Common myeloid progenitor, CD34-positive (primary cell): ENCODE results near the gene KRAS.

Experiments
- CTCF ChIA-PET: fragments of 350-600 bp; sonication (Branson Sonifier 250); formaldehyde crosslinking; loops from one replicate; lab custom pipeline; 2021; ENCODE audit warnings: antibody characterized with exemption; lab: Charles Lee
- POLR2A ChIA-PET: fragments of 350-600 bp; sonication (Branson Sonifier 250); formaldehyde crosslinking; loops from one replicate; lab custom pipeline; 2021; ENCODE audit warnings: antibody characterized with exemption; lab: Charles Lee
- DNase-seq, 3 donors: peaks; one replicate each; pipeline versions ENCODE4 v3.0.0 to v3.0.0-alpha.2; 2013
- H3K27ac ChIP-seq, 2 experiments: 1 replicate in 1 of 2; 2 replicates in 1 of 2; pipeline ENCODE4 v1.7.0; 2013; ENCODE audit warnings: inconsistent platforms in 2 of 2, low read length in 2 of 2, mild to moderate bottlenecking in 2 of 2, low read depth in 1 of 2, moderate library complexity in 1 of 2; ENCODE audit not compliant: severe bottlenecking in 2 of 2, insufficient read depth in 1 of 2, poor library complexity in 1 of 2
- H3K27me3 ChIP-seq, 5 experiments: replicated peaks in 2 of 5; 1 replicate in 3 of 5; 2 replicates in 2 of 5; pipeline versions ENCODE4 v1.6.1 to v1.7.0; 2013; ENCODE audit warnings: low read length in 4 of 5, mild to moderate bottlenecking in 2 of 5, moderate library complexity in 2 of 5, inconsistent platforms in 1 of 5; ENCODE audit not compliant: insufficient read depth in 5 of 5, control insufficient read depth in 4 of 5
- H3K36me3 ChIP-seq, 4 experiments: 1 replicate in 2 of 4; 2 replicates in 2 of 4; pipeline versions ENCODE4 v1.6.1 to v1.7.0; 2013; ENCODE audit warnings: low read length in 3 of 4, control low read depth in 1 of 4, mild to moderate bottlenecking in 1 of 4; ENCODE audit not compliant: control insufficient read depth in 4 of 4, insufficient read depth in 4 of 4
- H3K4me1 ChIP-seq, 4 experiments: 1 replicate in 3 of 4; 2 replicates in 1 of 4; pipeline versions ENCODE4 v1.6.1 to v1.7.1; 2013; ENCODE audit warnings: low read length in 3 of 4, mild to moderate bottlenecking in 3 of 4, control low read depth in 1 of 4, inconsistent platforms in 1 of 4, moderate library complexity in 1 of 4; ENCODE audit not compliant: control insufficient read depth in 4 of 4, insufficient read depth in 4 of 4; ENCODE audit errors: control extremely low read depth in 1 of 4
- H3K4me3 ChIP-seq, 7 experiments: 1 replicate in 4 of 7; 2 replicates in 3 of 7; pipeline versions ENCODE4 v1.5.1 to v1.7.0; 2013; ENCODE audit warnings: mild to moderate bottlenecking in 7 of 7, low read length in 6 of 7, moderate library complexity in 6 of 7, inconsistent platforms in 2 of 7, low read depth in 2 of 7, control low read depth in 1 of 7; ENCODE audit not compliant: insufficient read depth in 4 of 7, control insufficient read depth in 1 of 7; ENCODE audit errors: extremely low read depth in 1 of 7
- H3K9me3 ChIP-seq, 5 experiments: 1 replicate in 4 of 5; 2 replicates in 1 of 5; pipeline versions ENCODE4 v1.6.1 to v1.7.1; 2013; ENCODE audit warnings: low read length in 4 of 5, mild to moderate bottlenecking in 2 of 5, inconsistent platforms in 1 of 5, low read depth in 1 of 5, moderate library complexity in 1 of 5; ENCODE audit not compliant: control insufficient read depth in 4 of 5, insufficient read depth in 2 of 5; ENCODE audit errors: control extremely low read depth in 1 of 5
- WGBS: methylation state at CpG from one replicate; pipeline ENCODE4 v1.1.5; 2013; ENCODE audit not compliant: insufficient coverage; 5-methylcytosine and 5-hydroxymethylcytosine counted together

KRAS gene

GRCh38 chr12:25256005-25256404 is 5.3 kb upstream of the KRAS start:
- CTCF ChIA-PET: interaction anchor here (1.6 kb wide), 1 partner anchor 9 kb away, joined by 3 read pairs; no protein-coding TSS in a partner anchor
- no peak for DNase-seq
- H3K4me1 ChIP-seq: peaks cover 0 to 8% (median 2%) of the 10 kb centered on the region in 4 experiments
- 100% methylated on average over 2 of the region's 5 CpGs for WGBS
- no peak overlapping the region for H3K4me3 ChIP-seq
- H3K27me3 ChIP-seq: no peaks in the 10 kb centered on the region
- H3K36me3 ChIP-seq: no peaks in the 10 kb centered on the region
- H3K9me3 ChIP-seq: no peaks in the 10 kb centered on the region
- H3K27ac ChIP-seq: no peak overlapping the region
- POLR2A ChIA-PET: no interaction called here

DNA sequence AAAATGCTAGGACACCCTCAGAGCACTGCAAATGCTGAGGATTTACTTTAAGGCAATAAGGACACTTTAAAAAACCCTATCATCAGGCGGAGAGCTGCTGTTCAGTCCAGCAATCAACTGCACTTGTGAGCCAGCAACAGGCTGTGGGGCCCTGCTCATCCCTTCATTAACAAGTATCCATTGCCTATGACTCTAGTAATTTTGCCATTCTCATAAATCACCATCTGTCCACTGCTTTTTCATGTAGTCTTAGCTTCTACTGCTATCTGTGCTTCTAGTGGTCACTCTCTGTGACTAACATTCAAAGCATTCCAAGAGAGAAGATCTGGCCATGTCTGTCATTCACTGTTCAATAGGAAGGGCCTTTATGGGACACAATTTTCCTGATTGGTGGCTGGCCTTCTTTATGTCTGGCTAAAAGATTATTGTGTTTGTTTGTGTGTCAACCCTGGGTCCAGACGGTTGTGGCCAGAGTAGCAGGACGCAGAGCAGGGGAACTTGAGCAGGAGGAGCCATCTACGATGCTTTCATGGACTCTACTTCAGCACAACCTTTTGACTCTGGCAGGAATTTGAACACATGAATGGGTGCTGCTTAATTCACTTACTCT is 3.6 kb upstream of the KRAS start:
- ChIA-PET POLR2A (no interaction called here), CTCF (interaction anchor here (1.6 to 1.7 kb wide), 2 partner anchors 10 to 18 kb away, joined by 3 to 4 read pairs; no protein-coding TSS in a partner anchor)
- H3K9me3 ChIP-seq: no peaks in the 10 kb centered on the region
- H3K27me3 ChIP-seq: no peaks in the 10 kb centered on the region
- DNase-seq: no peak
- 94% methylated on average over 4 of the region's 4 CpGs for WGBS
- no peak overlapping the region for H3K27ac ChIP-seq
- H3K4me1 ChIP-seq: peaks cover 4 to 16% (median 9%) of the 10 kb centered on the region in 4 experiments
- H3K4me3 ChIP-seq: no peak overlapping the region
- H3K36me3 ChIP-seq: no peaks in the 10 kb centered on the region

DNA sequence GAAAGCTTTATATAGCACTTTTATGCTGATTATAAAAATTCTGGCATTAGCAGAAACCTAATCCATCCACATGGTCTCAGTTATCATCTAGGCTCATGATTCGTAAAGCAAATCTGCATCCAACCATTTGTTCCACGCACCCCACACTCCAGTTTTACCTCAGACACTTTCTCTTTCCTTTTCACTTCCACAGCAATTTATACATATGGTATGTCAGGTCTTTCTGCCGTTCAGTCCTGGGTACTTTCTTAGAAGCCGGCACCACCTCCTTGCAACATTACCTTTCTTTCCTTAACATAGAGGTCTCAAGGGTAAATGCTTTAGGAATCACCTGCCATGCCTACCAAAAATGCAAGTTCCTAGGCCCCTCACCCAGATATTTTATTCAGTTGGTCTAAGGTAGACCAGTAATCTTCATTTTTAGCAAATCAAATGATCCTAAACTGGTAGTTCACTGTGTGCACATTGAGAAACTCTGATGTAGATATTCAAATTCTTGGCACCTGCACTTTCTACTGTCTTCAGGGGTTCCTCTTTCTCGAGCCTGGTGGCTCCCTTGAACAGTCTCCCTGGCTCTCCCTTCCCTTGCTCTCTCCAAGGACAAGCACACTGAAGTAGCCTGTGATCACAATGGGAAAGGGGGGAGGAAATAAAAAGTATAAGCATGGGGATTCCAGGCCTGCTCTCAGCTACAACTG is 2.8 kb upstream of the KRAS start:
- Histone ChIP-seq H3K27me3 (no peaks in the 10 kb centered on the region), H3K36me3 (no peaks in the 10 kb centered on the region), H3K4me3 (no peak overlapping the region), H3K4me1 (peaks cover 6 to 18% (median 15%) of the 10 kb centered on the region in 4 experiments), H3K27ac (no peak overlapping the region), H3K9me3 (no peaks in the 10 kb centered on the region)
- DNase-seq: peak in 2 of 3 donors; percentile 23 to 34
- ChIA-PET POLR2A (no interaction called here), CTCF (interaction anchor here (1.7 kb wide), 1 partner anchor 18 kb away, joined by 4 read pairs; no protein-coding TSS in a partner anchor)
- 100% methylated on average over 2 of the region's 5 CpGs for WGBS

GRCh38 chr12:25252946-25253345 is 2.2 kb upstream of the KRAS start:
- H3K27ac ChIP-seq: no peak overlapping the region
- H3K4me1 ChIP-seq: peaks cover 7 to 18% (median 15%) of the 10 kb centered on the region in 4 experiments
- H3K27me3 ChIP-seq: no peaks in the 10 kb centered on the region
- H3K4me3 ChIP-seq: no peak overlapping the region
- no CpG with 5 or more reads among the region's 3 CpGs for WGBS
- POLR2A ChIA-PET: no interaction called here
- H3K9me3 ChIP-seq: no peaks in the 10 kb centered on the region
- H3K36me3 ChIP-seq: peaks cover 0 to 2% (median 0%) of the 10 kb centered on the region in 4 experiments
- no peak for DNase-seq
- CTCF ChIA-PET: no interaction called here

DNA sequence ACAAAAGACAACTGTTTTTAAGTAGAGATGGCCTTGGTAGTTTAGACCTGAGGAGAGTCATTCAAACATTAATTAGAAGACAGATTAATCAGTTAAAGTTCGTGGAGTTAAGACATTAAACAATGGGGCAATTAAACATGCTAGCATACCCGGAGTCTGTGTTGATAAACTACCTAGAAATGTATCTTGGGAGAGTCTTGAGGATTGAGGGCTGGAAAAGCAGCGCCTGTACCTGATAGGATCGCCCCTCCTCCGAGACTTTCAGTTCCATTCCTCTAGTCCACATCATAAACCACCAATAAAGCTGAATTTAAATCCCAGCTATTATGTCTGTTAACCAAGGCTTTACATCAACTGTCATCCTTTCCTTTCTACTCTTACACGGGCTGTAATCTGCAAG is 1.0 kb upstream of the KRAS start:
- ChIA-PET POLR2A (interaction anchor here (1.1 to 1.7 kb wide), 3 partner anchors 18 to 136 kb away, joined by 3 to 6 read pairs (median 6); no protein-coding TSS in a partner anchor), CTCF (interaction anchor here (1.2 to 1.4 kb wide), 3 partner anchors 10 to 137 kb away, joined by 3 to 5 read pairs (median 5); no protein-coding TSS in a partner anchor)
- 77% methylated on average over 4 of the region's 6 CpGs for WGBS
- peak overlapping the region in 1 of 2 experiments; percentile 83 for H3K27ac ChIP-seq
- no peaks in the 10 kb centered on the region for H3K27me3 ChIP-seq
- no peaks in the 10 kb centered on the region for H3K9me3 ChIP-seq
- H3K4me3 ChIP-seq: peak overlapping the region in 6 of 7 experiments; percentile 69 to 97 (median 85)
- peaks cover 7 to 18% (median 15%) of the 10 kb centered on the region in 4 experiments for H3K4me1 ChIP-seq
- DNase-seq: no peak
- peaks cover 0 to 5% (median 1%) of the 10 kb centered on the region in 4 experiments for H3K36me3 ChIP-seq

- peak; percentile 24 to 63 (median 57) for DNase-seq
- Histone ChIP-seq H3K27me3 (no peaks in the 10 kb centered on the region), H3K4me1 (peaks cover 7 to 18% (median 15%) of the 10 kb centered on the region in 4 experiments), H3K36me3 (peaks cover 0 to 11% (median 3%) of the 10 kb centered on the region in 4 experiments), H3K4me3 (peak overlapping the region; percentile 78 to 97 (median 82)), H3K27ac (peak overlapping the region; percentile 62 to 84), H3K9me3 (no peaks in the 10 kb centered on the region)
- WGBS: 0% methylated on average over 19 of the region's 56 CpGs
- ChIA-PET CTCF (interaction anchor here (0.9 to 1.4 kb wide), 2 partner anchors 9 to 132 kb away, joined by 5 read pairs; no protein-coding TSS in a partner anchor), POLR2A (interaction anchor here (0.9 to 1.7 kb wide), 4 partner anchors 16 to 137 kb away, joined by 3 to 6 read pairs (median 5); no protein-coding TSS in a partner anchor)
Observed at GRCh38 chr12:25249931-25250738, 594 bp downstream of the KRAS start.
